ENCODE results near the gene PADI1.

GRCh38 chr1:17163789-17164666, 40.9 kb upstream of the PADI1 start:
- TF ChIP-seq POLR2A (IDR thresholded peaks at IDR 0.05), result no peak
- no peak for TF ChIP-seq CTCF (IDR thresholded peaks at IDR 0.05)

All from body of pancreas (tissue), 4 donors.